Stimulated activated CD4-positive, alpha-beta T cell treated with anti-CD3 and anti-CD28 coated beads, Interleukin-15, amount 100 ng/mL, for 24 hours (primary cell): ENCODE data around the gene GTF3C4.
"Not testable (repeated sequence)": the region's sequence is repeated elsewhere in the genome, so short reads cannot be mapped to it uniquely, and the experiment has no call there.

Experiments used
- DNase-seq: peaks from one replicate; pipeline ENCODE4 v3.0.0-alpha.2; 2020

Gene GTF3C4

DNA sequence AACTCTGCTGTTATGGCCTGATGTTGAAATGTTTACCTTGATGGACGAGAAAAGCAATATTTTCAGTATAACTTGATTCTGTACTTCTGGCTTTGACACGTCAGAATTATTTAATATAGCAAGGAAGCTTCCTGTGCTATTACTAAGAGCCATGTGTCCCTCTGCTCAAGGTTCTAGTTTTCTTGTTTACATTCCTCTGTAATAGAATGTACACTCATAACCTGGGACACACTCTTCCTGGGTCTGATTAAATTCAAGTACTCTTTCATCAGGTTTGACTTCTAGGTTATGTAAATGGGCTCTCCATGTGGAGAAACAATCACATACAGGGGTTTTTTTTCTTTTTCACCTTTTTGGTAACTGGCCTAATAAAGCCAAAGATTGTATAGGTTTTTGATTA lies 33.1 kb downstream of the GTF3C4 start:
- DNase-seq = no peak

DNA sequence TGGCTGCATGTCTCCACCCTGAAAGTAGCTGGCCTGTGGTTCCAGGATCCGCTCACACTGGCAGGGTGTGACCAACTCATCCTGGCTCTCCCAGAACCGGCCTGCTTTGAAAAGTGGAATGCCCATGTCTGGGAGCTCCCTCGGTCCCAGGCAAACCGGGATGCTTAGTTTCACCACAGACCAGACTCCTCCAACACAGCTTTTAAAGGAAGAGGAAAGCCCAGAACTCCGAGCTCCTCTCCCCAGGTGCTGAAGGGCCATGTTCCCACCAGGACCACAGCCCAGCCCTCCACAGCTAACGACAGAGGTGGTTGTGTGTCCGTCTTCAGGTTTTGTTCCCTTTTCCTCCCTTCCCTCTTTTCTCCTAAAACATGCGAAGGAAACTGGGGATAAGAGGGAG lies 38.0 kb downstream of the GTF3C4 start:
- DNase-seq = no peak

DNA sequence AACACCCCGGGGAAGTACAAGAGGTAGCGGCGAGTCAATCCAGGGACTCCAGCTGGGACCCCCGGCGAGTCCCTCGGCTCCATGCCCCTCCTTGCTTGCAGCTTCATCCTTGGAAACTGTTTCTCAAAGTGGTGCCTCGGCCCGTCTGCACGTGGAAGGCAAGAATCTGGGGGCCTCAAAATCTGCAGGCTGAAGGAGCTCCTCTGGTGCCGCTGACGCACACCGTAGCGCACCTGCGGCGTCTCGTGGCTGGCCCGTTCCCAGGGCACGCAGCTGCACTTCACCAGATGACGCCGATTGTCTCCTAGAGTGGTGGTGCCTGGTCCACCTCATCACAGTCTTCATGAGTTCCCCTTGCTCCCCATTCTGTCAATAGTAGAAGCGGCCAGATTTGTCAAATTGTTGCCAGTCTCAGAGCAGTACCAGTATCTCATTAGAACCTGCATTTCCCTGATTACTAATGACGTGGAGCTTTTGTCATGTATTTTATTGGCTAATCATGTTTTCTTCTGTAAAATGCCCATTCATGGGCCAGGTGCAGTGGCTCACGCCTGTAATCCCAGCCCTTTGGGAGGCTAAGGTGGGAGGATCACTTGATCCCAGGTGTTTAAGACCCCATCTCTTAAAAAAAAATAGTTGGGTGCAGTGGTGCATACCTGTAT lies 38.6 kb downstream of the GTF3C4 start:
- no peak for DNase-seq

DNA sequence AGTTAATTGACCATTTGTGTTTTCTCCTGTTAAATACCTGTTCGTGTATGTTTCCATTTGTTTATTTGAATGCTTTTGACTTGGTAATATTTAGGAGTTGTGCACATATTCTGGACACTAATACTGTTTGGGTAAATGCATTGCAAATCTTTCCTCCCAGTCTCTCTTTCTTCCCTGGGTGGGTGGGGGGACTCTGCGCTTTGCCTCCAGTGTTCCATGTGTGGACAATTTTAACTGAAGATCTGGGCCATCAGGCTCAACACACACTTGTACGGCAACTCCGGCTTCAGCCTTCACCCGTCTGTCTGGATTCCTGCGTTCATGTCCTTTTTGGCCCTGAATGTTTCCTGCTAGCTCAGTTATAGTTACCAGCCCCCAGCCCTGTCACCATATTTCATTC lies 40.1 kb downstream of the GTF3C4 start:
- DNase-seq = no peak

DNA sequence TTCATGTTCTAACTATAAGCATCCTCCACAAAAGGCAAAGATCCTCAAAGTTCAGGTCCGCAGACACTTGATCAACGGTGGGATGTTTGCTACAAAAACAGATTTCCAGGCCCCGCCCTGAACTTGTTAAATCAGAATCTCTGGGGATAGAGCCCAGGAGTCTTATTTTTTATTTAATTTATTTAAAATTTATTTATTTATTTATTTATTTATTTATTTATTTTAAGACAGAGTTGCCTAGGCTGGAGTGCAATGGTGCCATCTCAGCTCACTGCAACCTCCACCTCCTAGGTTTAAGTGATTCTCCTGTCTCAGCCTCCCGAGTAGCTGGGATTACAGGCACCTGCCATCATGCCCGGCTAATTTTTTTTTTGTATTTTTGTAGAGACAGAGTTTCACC lies 40.9 kb downstream of the GTF3C4 start:
- not testable (repeated sequence) for DNase-seq

DNA sequence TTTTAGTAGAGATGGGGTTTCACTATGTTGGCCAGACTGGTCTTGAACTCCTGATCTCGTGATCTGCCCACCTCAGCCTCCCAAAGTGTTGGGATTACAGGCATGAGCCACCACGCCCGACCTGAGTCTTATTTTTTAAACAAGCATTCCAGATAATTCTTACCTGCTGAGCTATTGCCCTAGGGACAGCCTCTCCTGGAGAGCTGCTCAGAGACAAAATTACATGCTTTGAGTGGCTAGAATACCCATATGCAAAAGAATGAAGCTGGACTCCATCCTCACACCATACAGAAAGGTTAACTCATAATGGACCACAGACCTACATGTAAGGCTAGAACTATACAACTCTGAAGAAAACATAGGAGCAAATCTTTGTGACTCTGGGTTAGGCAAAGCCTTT lies 41.6 kb downstream of the GTF3C4 start:
- DNase-seq = no peak

DNA sequence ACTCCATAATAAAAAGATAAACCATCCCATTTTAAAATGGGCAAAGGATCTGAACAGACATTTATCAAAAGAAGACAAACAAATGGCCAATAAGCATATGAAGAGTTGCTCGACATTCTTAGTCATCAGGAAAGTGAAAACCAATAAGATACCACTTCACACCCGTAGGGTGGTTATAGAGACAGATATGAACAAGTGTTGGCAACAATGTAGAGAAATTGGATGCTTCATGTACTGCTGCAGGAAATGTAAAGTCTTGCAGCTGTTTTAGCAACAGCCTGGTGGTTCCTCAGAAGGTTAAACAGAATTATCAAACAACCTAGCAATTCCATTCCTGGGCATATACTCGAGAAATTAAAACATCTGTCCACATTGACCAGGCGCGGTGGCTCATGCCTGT lies 42.5 kb downstream of the GTF3C4 start:
- no peak for DNase-seq

DNA sequence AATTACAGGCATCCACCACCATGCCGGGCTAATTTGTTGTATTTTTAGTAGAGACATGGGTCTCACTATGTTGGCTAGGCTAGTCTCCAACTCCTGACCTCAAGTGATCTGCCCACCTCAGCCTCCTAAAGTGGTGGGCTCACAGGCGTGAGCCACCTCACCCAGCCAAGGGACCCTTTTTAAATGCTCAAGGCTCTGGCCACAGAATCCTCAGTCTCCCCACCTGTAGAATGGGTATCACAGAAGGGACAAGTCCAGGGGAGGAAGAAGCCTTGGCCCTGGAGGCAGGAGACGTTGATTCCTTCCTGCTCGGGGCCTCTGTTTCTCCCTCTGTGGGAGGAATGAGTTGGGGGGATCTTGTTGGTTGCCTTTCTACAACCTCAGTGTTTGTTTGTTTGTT lies 45.7 kb downstream of the GTF3C4 start:
- no peak for DNase-seq

DNA sequence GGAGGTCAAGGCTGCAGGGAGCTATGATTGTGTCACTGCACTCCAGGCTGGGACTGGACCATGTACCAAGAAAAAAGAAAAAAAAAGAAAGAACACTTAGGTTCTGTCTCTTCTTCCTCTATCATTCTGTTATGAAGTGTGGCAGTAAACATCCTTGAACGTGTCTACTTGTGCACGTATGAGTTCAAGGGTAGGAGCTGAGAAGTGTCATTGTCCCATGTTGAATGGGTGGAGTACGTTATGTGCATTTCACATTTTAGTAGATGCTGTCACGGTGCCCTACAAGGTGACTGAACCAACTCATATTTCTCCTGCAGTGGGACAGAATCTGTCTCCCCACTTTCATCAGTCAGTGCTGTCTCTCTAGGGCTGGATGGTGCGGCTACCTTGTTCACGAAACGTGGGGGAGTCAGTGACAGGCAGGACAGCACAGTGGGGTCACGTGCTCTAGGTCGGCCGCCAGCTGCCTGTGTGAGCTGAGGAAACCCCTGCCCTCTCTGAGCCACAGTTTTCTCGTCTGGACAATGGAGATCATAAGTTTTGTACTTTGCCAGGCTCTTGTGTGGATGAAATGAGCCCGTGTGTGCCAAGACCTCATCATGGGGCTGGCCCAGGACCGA lies 47.2 kb downstream of the GTF3C4 start:
- DNase-seq = no peak

DNA sequence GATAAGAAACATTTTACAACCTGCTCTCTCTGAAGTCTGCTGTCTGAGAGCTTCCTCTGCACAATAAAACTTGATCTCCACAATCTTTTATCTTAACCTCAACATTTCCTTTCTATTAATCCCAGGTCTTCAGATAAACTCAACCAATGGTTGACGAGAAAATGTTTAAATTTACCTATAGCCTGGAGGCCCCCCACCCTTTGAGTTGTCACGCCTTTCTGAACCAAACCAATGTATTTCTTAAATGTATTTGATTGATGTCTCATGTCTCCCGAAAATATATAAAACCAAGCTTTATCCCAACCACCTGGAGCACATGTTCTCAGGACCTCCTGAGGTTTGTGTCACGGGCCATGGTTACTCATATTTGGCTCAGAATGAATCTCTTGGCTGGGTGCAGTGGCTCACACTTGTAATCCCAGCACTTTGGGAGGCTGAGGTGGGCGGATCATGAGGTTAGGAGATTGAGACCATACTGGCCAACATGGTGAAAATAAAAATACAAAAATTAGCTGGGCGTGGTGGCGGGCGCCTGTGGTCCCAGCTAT lies 48.2 kb downstream of the GTF3C4 start:
- not testable (repeated sequence) for DNase-seq

DNA sequence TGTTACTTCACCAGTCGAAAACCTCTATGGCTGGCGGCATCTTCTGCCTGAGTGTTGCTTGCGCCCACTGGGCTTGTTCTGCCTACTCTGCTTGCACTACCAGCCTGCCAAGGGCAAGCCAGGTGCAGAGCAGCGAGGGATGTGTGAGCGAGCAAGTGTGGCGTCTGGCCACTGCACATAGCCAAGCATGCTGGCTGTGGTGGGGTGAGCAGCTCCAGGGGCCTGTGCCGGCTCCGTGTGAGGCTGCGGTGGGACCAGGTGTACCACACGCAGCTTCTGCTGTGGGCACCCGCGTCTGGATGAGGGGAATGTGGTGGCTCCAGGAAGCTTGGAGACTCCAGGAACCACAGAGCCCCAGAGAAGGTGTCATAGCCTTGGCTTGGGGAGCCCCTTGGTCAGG lies 51.4 kb downstream of the GTF3C4 start:
- DNase-seq = no peak

DNA sequence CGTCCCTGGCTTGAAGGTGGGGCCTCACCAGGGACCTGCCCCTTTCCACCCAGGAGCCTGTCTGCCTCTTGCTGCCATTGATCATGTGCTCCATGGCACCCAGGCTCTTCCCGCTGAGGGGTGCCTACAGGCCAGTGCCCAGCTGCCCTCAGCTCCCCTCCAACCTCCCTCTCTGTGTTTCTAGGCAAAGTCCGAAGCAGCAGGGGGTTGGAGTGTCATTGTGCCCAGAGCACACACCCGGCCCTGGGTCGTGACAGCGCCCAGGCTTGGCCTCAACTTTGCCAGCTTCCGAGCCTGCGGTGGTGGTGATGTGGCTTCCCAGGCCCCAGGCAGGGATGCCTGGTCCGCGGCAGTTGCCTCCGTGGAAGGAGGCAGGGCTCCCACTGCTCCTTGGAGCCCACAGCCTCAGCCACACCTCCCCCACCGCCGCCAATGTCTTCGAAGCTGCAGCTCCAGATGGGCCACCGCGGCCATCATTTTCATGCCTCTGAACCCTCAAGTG lies 52.4 kb downstream of the GTF3C4 start:
- no peak for DNase-seq

DNA sequence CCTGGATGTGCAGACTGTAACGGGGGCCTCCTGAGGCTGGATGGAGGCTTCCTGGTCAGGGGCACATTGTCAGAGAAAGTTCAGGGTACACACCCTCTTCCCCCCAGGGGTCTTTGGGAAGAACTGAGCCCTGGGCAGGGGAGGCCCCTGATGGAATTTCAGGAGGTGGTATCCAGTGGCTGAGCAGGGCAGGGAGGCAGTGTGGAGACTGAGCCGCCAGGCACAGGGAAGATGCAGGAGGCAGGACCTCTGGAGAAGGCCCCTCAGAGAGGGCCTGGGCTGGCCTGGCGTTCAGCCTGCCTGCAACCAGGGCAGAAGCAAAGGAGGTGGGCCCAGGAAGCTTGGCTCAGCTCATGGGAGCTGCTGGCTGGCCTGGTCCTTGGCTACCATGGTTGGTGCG lies 53.5 kb downstream of the GTF3C4 start:
- DNase-seq = no peak

DNA sequence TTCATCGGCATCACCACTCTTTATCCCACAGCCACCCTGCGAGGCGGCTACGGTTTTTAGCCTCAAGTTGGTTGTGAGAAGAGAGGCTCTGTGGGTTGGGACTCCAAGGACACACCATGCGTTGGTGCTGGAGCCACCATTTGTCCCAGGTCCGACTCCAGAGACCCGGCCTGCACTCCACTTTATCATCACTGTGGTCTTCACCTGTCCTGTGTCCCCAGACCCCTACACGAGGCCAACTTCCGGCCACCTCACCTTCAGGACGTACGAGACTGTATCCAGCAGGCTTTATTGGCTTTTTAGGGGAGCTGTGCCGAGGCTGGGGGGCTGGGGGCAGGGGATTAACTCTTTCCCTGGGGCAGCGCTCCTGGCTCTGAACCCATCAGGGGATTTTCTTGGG lies 55.0 kb downstream of the GTF3C4 start:
- DNase-seq = no peak

DNA sequence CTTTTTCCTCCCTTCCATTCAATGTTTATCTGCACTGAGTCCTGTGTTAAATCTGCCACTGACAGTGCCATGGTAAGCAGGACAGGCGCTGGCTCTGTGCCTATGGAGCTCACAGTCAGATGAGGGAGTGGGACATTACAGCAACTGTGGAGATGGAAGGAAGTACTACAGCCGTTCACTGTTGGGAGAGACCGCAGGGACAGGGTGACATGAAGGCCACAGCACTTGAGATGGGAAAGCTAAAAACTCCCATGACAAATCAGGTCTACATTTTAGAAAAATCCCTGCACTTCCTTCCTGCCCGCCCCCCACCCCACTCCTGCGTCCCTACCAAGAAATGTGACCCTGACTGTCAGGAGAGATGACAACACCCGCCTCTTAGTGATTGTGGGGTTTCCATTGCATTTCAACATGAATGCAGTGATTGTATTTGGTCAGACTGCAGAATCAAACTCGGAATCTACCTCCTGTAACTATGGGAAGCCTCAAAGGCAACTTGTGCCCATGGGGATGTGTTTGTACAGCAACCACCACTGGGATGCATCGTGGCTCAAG lies 56.4 kb downstream of the GTF3C4 start:
- no peak for DNase-seq

DNA sequence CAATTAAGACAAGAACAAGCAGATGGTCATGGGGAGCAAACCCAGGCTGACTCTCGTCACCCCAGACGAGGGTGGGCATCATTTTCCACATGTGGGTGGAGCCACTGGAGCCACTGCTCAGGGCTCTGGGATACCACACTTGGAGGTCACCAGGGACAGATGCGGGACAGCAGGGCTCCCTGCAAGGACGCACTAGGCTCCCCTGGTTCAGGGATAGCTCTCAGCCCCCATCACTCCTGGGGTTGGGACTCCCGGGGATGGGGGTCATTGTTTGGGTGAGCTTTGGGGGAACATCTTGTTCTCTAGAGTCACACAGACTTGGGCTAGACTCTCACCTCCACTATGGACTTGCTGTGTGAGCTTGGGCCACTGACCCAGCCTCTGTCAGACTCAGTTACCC lies 57.8 kb downstream of the GTF3C4 start:
- DNase-seq = no peak

DNA sequence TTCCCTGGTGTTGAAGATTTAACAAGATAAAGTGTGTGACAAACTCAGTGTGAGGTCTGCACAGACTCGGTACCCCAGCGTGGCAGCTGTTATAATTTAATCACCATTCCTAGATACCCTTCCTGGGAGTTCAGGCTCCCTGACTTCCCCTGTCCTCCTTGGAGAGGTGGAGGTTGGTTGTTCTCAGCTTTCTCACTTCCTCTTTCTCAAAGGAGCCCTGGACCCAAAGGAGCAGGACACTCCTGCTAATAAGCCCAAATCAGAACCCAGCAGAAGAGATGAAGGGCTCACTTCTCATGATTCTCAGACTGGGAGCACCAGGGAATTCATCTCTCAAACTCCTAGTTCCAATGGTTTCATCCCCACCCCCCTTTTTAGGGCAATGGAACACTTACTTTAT lies 58.2 kb downstream of the GTF3C4 start:
- no peak for DNase-seq

DNA sequence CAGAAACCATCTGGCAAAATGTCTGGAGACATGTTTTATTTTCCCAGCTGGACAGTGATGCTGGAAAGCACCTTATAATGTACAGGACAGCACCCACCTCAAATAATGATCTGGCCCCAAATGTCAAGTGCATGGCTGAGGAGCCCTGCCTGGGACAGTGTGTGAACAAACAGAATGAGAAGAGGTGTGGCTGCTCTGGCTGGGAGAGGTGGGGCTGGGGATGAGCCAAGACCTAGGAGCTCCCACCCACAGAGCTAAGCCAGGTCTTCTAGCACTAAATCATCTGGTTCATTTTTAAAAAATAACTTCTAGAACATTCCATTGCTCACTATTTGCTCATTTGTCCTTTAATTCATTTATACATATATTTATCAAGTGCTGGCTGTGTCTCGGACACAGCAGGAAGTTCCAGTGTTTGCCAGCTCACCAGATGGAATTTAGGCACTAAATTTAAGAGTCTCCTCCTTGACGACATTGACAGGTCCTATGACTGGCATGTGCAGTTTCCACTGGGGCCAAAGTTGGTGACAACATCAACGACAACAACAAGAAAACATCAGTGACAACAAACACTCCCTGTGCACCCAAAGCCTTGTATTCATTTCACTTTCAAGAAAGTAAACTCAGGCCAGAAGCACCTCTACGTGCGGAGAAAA lies 59.1 kb downstream of the GTF3C4 start:
- DNase-seq = no peak

DNA sequence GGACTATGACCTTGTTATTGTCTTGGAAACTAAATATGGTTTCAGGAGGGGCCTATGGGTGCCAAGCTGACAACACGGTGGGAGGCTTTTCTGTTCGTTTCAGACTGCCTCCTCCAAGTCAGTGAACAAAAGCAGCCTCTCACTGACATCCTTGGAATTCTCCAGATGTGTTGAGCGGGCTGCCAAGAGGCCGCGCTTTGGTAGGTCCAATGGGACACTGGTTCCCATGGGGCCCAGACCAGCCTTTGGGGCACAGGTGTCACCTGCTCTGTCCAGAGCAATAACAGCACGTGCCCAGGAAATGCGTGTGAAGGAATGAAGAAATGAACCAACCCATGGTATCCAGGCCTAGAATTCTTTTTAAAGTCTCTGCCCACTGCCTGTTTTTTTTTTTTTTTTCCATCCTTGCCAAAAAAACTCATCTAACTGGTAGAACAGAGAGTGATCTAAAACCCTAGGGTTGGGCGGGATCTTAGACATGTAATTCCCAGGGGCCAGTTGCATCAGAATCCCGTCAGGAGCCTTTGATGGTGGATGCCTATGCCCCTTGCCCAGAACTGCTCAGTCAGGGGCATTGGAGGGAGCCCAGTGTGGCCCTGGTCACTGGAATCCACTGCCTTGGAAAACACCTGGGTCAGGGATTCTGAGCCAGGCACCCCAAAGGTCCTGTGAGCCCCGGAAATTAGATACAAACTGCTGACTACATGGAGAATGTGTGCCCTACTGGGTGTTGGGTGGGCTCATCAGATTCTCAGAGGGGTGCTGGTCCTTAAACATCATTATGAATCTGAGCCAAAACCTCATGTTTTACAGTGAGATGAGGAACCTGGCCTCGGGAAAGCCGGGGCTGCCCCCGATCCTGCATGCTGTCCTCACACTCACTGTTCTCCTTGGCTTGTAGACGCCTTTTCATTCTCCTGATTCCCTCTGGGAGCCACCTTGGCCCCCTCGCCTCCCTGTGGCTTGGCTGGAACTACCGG lies 60.1 kb downstream of the GTF3C4 start:
- no peak for DNase-seq

DNA sequence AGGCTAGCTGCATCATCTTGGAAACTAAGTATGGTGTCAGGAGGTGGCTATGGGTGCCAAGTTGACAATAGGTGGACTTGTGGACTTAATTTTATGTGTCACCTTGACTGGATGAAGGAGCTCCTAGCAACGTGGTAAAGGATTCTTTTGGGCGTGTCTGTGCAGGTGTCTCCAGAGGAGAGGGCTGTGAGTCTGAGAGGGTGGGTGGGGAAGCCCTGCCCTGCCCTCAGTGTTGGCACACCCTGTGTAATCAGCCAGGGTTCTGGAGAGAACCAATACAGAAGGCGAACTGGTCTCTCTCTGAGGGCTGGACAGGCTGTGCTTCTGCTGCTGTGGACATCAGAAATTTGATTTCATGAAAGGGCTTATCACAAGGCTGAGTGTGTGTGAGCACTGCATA lies 61.0 kb downstream of the GTF3C4 start:
- no peak for DNase-seq

DNA sequence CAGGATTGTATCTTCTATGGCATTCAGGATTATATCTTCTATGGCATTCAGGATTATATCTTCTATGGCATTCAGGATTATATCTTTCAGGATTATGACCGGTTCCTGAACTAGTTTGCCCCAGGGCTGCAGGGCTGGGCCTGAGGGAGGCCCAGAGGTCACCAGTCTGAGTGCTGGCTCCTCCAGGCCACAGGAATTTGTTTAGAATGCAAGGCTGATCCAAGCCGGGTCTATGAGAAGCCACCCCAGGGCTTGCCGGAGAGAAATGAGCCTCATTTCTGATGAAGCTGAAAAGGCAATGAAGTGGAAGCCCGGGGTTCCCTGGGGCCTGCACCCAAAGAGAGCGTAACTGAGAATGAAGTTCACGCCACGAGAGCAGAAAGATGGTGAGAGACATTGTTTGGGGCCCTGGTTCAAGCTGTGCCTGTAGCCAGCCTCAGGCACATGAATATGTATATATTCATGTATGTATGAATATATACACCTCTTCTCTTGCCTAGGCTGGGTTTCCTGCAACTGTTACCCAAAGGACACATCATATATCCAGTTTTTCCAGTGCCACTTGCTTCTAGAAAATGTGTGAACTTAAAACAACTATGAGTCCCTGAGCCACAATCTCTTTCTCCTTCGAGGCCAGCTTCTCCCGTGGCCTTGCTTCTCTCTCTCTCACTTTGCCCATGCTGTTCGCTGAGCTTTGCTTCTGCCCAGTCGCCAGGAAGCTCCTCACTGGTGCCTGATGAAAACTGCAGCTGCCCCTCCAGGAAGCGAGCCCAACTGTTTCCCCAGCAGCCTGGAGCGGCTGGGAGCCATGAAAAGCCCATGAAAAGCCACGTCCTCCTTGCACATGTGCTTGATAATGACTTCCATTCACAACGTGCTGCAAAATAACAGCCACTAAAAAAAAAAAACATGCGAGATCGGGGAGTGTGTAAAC lies 62.3 kb downstream of the GTF3C4 start:
- no peak for DNase-seq
